GM21447 (cell line): Measurements from ENCODE around the gene NAV2.
"Not testable (repeated sequence)": the region's sequence is repeated elsewhere in the genome, so short reads cannot be mapped to it uniquely, and the experiment has no call there.

ENCODE experiments used
- ATAC-seq: cut with Tn5 transposase; IDR thresholded peaks from one replicate; pipeline ENCODE4 v1.9.1; 2021; ENCODE audit not compliant: unreplicated experiment

The NAV2 gene

DNA sequence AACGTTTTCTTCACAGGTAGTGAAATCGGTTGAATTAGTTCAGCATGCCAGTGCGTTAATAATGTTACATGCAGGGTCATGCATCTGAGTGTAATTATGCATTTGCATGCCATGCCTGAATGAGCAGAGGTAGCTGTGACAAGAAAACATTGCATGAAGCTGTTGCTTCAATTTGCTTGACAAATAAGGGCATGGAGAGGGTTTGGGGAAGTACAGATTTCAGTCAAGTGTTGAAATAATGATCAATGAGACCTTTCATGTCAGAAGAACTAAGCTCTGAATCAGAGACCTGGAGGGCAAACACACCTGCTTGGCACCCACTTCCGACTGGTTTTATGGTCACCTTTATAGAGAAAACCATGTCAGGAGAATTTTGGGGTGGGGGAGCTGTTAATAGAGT is 226.2 kb downstream of the NAV2 start:
- no peak for ATAC-seq

DNA sequence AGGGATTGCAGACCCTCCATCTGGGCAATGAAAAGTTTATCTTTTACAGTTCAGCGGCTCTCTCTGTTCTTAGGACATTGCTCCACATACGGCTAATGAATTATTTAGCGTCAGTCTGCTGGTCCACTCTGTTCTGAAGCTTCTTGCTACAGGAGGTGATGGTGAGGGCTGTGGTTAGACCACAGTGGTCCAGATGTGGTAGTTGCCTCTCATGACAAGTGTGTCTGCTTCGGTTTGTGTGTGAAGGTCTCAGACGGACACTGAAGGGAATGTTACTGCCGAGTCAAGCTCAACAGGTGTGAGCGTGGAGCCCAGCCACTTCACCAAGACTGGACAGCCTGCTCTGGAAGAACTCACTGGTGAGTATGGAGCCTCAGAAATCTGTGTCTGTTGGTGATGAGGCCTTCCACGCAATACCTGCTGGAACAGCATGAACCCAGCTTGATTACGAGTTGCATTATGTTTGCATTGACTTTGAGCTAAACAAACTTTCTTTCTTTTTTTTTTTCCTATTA is 226.8 kb downstream of the NAV2 start:
- no peak for ATAC-seq

DNA sequence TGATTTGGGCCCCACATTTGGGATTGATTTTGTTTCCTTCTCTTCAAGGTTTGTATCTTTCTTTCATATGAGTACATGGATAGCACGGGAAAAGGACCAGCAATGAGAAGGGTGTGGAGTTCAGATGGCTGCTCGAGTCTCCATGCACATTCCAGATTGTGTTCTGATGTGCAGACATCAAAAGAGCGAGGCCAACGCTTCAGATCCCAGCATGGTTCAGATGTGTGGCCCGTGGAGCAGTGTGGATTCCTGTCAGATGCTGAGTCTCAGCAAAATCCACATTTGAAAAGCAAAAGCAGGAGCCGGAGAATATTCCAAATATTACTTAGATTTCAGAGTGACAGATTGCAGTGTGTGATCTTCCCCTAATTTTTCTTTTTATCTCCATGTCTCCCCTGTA is 228.2 kb downstream of the NAV2 start:
- no peak for ATAC-seq

DNA sequence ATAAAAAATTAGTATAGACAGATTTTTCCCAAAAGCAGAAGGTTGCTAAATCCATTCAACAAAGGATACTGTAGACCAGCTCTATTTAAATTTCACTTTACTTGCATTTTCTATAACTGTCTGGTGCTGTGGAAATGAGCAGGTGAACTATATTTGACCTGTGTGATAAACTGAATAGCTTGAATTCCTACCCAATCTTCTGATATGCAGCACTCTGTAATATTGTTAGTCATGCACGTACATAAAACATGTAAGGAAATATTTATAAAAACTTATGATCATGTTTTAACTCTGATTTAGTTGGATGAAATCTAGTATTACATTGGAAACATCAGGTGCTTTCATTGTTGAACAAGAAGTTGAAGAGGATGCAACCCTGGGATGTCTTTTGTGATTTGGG is 234.0 kb downstream of the NAV2 start:
- ATAC-seq: no peak

DNA sequence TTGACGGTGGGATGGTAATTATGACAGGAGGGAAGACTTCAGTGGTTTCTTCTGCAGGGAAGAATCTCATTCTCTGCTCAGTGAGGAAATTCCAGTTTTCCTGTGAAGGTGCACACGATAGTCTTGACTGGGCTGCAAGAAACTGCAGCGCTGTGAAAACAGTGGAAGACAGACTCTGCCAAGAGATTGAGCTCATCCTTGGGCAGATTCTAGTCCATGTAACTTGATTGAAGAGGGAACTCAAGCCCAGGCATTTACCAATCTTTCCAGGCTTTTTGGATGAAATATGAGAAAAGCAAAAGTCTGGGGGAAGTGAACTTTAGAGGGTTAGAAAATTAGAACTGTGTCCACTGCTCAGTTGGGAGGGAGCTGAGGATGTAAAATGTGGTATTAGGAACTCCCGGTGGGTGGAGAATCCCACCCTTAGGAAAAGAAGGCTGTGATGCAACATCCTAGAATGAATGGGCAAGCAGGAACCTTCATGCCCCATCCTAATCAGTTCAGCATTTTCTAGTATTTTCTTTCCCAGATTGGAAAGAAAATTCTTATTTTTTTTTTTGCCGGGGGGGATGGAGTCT is 235.0 kb downstream of the NAV2 start:
- no peak for ATAC-seq

DNA sequence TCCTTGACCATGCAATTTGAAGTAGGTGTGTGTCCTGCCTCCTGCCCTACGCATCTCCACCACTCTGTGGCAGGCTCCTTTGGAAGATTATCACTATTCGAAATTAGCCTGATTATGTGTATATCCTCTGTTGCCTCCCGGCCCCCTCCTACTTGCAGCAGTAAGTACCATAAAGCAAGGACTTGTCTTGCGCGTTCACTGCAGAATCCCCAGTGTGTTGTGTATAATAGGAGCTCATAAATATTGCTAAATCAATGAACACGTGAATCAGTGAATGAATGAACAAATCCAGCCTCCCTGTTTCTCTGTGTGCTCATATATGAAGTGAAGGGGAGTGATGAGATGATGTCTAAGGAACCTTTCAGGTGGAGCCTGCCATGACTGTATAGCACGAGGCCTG is 237.0 kb downstream of the NAV2 start:
- ATAC-seq: no peak

DNA sequence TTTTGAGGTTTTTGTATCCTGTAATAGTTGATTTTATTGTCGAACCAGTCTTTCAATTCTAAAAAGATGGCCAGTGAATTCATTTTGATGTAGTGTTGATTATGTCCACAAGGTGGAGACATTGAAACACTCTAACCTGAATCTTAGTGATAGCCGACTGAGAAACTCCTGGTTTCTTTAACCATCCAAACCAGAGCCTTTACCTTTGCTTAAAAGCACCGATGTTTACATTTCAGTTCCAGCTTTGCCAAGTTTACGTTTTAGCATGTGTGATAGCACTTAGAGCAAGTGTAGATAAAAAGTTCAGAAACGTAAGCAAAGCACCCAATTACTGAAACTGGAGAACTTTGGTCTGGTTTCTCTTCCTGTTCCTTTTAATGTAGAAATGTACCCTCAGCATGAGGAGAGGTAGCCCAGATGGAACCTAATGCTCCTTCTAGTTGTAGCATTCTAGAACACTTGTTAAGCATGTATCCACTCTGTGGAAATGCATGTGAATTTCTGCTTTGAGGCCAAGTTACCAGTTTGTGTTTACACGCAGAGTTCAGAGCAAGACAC is 239.0 kb downstream of the NAV2 start:
- peak; percentile 88 for ATAC-seq

DNA sequence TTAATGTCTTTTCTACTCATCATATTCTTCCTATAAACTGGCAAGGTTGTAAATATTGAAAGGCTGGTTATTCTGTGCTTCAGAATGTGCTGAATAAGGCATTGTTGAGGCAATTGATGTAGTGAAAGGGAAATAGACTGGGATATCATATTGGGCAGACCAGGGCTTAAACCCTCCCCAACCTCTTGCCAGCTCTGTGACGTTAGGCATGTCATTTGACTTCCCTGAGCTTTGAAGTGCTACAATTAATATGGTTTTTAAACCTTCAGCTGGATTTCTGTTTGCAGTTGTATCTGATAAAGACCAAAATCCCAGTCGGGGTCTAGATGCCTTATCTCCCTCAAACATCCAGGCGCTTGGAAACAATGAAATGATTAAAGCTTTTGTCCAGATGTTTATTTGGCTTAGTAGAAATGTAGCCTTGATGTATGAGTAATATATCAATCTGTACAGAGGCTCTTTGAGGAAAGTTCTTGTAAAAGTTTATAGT is 239.5 kb downstream of the NAV2 start:
- ATAC-seq: no peak

DNA sequence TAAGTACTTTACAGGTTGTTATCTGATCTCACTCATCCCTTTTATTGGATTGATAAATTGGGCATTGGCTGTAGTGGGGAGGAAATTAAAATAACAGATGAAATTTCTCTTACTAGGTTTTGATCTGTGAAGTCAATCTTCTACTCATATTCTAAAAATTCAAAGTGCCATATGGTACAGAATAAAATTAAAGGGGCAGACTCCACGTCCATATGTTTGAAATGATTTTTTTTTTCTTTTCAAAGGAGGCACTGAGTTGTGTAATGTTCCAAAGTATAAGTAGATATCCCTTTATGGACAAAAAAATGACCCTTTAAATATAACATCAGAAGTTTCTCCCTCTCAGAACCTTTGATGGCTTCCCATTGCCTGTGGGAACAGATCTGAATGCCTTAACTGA is 240.3 kb downstream of the NAV2 start:
- no peak for ATAC-seq

DNA sequence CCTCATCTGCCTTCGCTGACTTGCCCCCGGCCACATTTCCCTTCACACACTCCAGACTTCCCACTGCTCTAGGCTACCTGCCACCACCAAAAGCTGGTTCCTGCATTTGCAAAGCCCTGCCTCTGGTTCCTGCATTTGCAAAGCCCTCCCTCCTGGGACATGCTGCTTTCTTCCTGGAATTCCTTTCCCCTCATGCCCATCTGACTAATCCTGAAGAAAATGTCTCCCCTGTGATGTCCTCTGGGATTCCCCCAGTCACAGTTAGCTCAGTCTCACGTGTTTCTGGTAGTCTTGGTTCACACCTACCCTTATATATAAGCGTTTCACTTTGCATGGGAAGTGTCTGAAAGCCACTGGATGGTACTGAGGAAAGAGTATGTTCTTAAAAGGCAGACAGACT is 240.7 kb downstream of the NAV2 start:
- ATAC-seq: no peak

DNA sequence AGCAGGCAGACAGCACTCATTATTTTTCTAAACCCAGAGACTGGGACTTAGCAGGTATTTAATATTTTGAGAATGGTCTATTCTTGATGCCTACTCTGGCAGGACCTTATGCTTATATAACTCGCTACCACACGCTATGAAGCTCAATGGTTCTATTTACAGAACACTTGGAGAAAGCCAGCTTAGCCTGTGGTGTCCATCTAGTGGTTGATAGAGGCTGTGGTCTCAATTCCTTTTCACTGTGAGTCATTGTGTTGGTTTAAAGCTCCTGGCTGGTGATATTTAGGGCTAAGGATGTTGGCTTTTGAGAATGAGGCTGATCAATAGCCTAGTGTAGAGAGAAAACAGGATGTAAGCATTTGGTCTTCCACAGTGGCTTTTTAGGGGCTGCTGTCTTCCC is 241.3 kb downstream of the NAV2 start:
- no peak for ATAC-seq

DNA sequence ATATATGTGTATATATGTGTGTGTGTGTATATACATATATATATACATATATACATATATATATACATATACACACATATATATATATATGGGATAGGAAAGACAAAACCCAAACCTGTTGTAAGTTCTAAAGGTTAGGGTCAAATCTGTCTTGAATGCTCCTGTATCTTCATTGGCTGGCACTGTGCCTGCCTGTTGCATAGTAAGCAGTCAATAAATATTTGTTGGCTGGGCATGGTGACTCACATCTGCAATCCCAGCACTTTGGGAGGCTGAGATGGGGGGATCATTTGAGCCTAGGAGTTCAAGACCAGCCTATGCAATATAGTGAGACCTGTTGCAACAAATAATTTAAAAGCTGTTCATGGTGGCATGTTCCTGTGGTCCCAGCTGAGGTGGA is 242.3 kb downstream of the NAV2 start:
- no peak for ATAC-seq

DNA sequence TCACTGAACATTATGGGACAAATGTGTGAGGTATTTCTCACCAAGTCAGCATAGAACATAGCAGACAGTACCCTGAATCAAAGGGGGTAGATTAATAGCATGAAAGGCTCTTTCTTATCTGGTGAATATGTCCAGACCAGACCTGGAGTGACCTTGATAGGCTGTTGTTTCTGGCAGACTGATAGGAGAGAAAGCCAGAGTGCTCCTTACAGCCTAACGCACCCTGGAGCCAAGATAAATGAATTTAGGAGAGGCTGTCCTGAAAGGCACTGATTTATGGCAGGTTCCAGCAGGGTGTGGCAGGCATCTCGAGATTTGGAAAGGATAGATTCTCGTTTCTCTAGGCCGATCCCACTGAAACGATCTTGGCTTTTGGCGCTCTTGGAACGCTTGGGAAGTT is 243.0 kb downstream of the NAV2 start:
- ATAC-seq: no peak

DNA sequence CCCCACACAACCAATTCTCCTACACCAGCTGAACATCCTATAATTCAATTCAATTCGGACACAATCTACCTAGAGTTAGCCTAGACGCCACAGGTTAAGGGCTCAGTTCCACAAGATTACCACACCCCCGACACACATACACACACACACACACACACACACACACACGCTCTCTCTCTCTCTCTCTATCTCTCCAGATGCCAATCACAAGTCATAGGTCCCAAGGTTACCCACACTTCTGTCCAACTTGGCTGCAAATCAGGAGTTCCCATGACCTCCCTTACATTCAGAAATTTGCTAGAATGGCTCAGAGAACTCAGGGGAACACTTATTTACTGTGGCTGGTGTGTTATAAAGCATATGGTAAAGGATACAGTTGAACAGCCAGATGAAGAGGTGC is 243.6 kb downstream of the NAV2 start:
- ATAC-seq: no peak

DNA sequence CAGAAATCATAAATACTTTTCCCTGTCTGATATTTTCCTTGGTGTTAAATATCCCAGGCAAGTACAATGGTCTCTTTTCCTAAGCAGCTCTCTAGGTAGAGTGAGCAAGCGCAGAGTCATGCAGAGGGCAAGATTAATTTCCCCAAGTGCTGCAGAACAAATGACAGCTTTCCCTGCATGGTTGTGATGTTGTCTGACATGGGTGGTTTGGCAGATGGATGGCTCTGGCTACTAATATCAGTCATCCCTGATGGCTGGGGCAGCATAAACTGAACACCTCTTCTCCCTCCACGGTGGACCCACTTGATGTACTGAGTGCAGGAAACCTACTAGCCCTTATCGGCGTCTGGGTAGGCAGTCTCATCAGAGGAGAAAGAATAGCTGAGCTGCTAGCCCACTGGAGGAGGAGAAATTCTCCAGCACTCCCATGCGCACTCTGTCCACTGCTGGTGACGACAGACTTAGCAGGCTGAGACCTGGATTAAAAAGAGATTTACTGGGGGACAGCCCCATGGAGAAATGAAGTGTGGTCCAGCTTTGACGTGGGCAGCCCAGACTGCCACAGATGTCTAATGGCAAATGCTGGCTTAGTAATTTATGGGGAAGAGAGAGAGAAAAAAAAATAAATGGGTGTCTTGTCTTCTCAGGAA is 244.8 kb downstream of the NAV2 start:
- ATAC-seq: no peak

DNA sequence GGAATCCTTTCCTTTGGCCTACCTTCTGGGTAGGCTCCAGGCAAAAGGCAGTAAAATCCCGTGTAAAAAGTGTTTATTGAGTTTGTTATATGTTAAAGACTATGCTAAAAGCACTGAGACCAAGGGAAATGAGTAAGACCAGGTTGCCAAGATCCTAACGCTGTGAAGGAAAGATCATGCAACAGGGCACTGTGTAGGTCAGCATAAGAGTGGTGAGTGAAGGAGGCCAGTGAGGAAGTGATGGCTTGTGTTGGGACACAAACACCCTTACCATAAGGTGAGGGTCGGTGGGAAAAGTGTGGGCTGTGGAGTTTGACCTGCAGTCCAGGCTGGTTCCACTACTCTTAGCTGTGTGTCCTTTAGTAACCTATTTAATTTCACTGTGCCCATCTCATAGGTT is 245.6 kb downstream of the NAV2 start:
- no peak for ATAC-seq

DNA sequence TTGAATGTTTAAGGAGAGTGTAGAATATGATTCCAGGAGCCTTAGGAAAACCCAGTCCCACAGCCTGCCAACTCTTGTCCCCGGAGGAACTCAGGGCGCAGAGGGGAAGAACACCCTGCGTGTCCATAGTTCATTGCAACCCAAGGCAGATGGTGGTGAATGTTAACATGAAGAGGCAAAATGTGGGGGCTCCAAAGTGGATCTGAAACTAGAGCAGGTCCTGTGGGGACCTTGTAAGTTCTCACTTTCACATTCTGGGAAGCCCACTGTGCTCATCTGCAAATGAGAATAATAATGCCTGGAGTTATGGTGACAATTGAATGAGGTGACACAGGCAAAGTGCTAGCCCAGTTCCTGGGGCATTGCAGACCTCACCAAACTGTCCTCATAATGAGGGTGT is 246.6 kb downstream of the NAV2 start:
- ATAC-seq: no peak

DNA sequence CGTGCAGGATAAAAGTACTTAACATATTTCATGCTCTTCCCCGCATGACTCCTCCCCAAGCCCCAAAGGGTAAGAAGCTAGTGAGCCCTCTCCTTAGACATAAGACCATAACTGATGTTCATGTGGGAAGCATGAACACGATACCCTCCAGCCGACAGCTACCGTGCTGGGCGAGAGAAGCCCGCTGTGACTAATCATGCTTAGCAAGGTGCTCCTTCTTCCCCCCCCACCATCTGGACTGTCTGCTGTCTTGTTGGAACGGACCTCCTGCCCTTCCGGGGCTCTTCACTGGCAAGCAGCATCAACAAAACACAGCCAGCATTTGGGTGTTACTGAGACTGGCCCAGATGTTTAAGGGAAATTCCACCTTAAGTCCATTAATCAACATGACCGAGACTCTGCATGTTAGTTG is 247.0 kb downstream of the NAV2 start:
- no peak for ATAC-seq

DNA sequence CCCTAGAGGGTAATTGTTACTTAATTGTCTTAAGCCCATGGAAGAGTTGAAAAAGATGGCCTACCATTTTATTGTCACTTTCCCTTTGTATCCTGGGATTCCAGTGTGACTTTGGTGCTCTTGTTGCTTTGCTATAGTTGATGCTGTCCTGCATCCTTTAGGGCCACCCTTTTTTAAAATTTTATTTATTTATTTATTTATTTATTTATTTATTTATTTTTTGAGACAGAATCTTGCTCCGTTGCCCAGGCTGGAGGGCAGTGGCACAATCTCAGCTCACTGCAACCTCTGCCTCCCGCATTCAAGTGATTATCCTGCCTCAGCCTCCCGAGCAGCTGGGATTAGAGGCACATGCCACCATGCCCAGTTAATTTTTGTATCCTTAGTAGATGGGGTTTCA is 247.8 kb downstream of the NAV2 start:
- ATAC-seq: not testable (repeated sequence)

DNA sequence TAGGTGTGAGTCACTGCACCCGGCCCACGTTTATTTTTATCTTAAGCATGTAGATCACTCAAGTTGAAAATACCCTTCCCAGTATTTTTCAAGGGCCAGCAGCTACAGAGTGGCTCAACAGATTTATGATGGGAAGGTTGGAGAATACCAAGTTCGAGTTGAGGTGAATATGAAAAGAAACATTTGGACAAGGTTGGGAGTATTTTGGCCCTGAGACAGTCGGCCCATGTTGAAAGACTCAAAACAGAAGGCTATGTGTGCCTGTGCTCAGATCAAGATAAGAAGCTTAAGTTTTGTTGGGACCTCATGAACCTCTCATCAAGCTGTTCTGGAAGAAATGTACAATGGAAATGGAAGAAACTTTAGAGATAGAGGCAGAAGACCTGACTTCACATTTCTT is 248.6 kb downstream of the NAV2 start:
- no peak for ATAC-seq

DNA sequence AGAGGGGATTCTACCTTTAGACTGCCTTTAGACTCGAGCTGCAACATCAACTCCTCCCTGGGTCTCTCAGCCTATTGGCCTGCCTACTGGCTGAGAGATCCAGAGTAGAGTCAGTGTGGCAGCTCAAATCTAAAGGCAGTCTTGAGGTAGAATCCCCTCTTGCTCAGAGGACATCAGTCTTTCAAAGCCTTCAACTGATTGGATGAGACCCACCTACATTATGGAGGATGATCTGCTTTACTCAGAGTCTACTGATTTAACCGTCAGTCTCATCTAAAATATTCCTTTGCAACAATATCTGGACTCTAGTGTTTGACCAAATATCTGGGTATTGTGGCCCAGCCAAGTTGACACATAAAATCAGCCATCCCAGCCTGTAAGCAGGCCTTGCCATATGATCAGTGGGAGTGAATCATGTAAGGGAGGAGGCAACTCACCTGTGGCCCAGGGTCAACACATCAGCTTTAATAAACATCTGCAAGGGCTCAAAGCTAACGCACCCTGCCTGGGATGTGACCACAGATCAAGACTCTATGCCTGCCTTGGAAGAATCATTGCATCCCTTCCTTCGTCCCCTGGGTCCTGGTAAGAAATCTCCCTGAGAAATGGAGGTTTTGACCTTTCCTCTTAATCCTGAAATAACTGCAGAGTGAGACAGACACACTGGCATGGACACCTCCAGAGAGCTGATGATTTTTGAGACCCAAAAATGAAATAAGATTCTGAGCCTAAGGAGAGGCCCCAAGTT is 249.6 kb downstream of the NAV2 start:
- no peak for ATAC-seq

DNA sequence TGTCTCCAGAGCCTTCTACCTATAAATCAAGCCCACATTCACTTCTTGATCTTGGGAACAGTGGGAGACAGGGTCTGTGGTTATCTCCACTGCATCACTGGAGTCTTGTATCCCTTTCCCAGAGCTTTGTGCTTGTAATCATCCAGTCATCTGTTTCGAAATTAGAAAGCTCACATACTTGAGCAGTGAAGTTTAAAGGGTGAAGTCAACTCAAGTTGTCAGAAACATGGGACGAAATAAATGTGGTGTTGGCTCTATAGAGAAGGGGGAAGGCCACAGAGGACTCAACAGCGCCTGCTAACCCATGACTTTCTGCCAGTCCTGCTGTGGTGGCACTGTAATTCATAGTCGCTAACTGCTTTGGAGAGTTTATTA is 250.2 kb downstream of the NAV2 start:
- no peak for ATAC-seq
